Activated T-cell treated with anti-CD3 and anti-CD28 coated beads, Interleukin-2, amount 50 U/mL, for 4 hours (primary cell): ENCODE data around the gene MINDY1. TPM values are rescaled to one million over a fixed set of nuclear protein-coding genes. Genes with fewer than 3 reads are reported as not detected.
A peak's percentile ranks its signal among the peaks of the same experiment; 100 is the strongest.

Experiments
- ATAC-seq, 2 donors: fragments of 200-7000 bp; cut with Tn5 transposase; one replicate each; pipeline ENCODE4 v1.10.0; 2021
- DNase-seq: peaks from one replicate; pipeline ENCODE4 v3.0.0-alpha.2; 2020
- H3K27me3 Mint-ChIP-seq: one replicate; pipeline ENCODE4 v1.8.0; 2021; ENCODE audit warnings: low read depth, mixed read lengths
- H3K36me3 Mint-ChIP-seq: one replicate; pipeline ENCODE4 v1.8.0; 2022; ENCODE audit warnings: mixed read lengths; ENCODE audit not compliant: insufficient read depth
- H3K4me1 Mint-ChIP-seq: one replicate; pipeline ENCODE4 v1.8.0; 2021; ENCODE audit warnings: low read depth, mixed read lengths
- H3K4me3 Mint-ChIP-seq: one replicate; pipeline ENCODE4 v1.8.0; 2021; ENCODE audit warnings: mild to moderate bottlenecking, moderate library complexity, mixed read lengths
- H3K9me3 Mint-ChIP-seq: one replicate; pipeline ENCODE4 v1.8.0; 2021; ENCODE audit warnings: mixed read lengths
- total RNA-seq, 3 donors: library from RNA; stranded (reverse); gene quantifications; one replicate each; pipeline ENCODE4 v1.2.1, GENCODE V29; 2021

MINDY1 gene, protein sequence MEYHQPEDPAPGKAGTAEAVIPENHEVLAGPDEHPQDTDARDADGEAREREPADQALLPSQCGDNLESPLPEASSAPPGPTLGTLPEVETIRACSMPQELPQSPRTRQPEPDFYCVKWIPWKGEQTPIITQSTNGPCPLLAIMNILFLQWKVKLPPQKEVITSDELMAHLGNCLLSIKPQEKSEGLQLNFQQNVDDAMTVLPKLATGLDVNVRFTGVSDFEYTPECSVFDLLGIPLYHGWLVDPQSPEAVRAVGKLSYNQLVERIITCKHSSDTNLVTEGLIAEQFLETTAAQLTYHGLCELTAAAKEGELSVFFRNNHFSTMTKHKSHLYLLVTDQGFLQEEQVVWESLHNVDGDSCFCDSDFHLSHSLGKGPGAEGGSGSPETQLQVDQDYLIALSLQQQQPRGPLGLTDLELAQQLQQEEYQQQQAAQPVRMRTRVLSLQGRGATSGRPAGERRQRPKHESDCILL
- total RNA-seq: 1 to 10 TPM; 5.0 to 7.0 (median 6.5) TPM

DNA sequence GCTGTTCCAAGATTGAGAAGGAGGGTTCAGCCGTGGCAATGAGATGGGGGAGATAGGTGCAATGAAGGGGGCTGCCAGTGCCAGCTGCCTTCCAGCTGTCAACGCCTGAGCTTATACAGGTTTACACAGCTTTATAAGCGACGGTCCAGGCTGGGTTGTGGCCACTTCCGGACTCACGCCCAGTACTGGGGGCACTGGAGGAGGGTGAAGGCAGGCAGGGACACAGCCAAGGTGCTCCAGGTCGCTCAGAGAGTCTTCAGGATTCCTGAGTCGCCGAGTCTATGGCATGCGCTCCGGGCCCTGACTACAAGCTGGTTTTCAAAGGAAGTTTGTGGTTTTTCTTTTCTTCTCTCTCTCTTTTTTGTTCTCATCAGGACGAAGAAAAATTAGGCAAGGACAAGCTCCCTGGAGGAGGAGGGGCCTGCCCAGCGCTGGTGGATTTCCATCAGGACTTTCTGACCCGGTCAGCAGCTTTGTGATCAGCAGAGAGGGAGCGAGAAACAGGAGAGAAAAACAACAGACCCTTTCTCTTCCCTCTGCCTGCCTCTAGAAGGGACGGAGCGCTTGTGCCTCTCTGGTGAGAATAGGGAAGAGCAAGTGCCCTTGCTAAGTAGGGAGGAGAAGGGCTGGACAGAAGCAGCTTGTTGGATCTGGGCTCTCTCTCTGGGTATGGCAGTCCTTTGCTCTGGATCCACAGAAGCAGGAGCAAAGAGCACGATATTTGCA lies at the start of gene MINDY1:
TSS of gene MINDY1 (minus strand) at position 576 of the 726 bp plus-strand sequence. CDS start 4,285 bp downstream, outside the sequence.
- ATAC-seq: peak; percentile 18 to 39

DNA sequence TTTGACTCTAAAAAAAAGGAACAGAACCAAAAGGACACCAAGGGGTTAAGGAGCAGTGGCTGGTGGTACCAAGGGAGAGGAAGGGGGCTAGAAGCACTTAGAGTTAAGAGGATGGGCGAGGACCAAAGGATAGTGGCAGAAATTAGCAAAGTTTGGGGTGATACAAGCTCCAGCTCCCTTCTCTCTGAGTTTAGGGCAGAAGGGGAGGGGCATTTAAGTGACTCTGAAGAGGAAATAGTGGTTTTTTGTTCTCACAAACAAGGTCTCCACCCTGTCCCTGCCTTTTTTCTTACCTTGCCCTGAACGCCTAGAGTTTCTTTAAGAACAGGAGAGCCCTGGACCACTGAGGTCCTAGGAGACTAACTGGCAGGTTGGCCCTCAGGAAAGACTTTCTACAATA lies 49.4 kb upstream of the MINDY1 start:
- ATAC-seq (peak in 1 of 2 donors; percentile 19), DNase-seq (no peak)
- Mint-ChIP-seq H3K36me3 (peaks cover 45% of the 10 kb centered on the region), H3K27me3 (no peaks in the 10 kb centered on the region), H3K4me3 (peak overlapping the region; percentile 99), H3K4me1 (peaks cover 71% of the 10 kb centered on the region), H3K9me3 (no peaks in the 10 kb centered on the region)

More for the DNA sequence above, at the start of gene MINDY1:
- Mint-ChIP-seq H3K36me3 (peaks cover 7% of the 10 kb centered on the region), H3K27me3 (no peaks in the 10 kb centered on the region), H3K9me3 (no peaks in the 10 kb centered on the region), H3K4me1 (peaks cover 85% of the 10 kb centered on the region), H3K4me3 (peak within 1 kb of the TSS; percentile 98)
- DNase-seq: no peak

DNA sequence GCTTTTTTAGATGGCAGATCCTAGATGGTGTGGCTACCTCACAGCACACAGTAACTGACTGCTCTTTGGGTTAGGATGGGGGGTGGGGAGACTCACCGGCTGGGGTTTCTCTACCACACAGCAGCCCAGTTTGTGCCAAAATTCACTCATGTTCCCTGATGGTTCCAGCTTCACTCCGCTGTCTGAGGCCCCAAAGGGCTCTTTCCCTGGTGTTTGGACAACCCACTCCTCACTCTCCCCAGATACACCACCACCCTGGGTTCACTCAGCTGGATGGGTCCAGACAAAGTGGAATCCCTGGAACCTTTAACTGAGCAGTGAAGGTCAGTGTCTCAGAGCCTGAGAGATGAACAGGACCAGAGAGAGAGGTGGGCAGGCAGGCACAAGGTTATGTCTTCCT lies 48.9 kb upstream of the MINDY1 start:
- Mint-ChIP-seq H3K27me3 (no peaks in the 10 kb centered on the region), H3K4me3 (peak overlapping the region; percentile 99)

DNA sequence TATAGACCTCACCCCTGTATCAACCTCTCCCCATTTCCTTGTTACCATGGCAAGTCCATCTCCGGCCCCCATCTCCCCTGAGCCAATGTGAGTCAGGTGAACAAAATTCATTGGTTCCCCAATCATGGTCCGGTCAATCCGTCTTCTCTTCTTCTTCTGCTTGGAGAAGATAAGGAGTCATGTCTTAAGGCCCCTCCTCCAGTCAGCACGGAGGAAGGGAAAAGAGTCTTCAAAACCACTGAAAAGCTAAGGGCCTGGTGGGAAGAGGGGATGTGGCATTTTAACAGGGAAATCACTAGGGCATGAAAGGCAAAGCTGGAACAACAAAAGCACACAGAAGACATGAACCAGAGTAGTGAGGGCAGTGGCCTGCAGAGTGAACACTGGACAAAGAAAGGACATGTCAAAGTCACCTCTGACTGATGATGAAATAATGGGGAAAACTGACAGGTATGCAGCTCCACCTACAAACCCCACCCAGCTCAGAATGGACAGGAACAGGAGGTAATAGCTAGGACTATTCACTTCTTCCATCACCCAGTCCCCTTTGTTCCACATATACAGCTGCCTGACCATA lies 48.4 kb upstream of the MINDY1 start:
- H3K4me1 Mint-ChIP-seq: peaks cover 65% of the 10 kb centered on the region
- no peak for ATAC-seq
- DNase-seq: no peak
- H3K36me3 Mint-ChIP-seq: peaks cover 48% of the 10 kb centered on the region
- peak overlapping the region; percentile 99 for H3K4me3 Mint-ChIP-seq
- H3K9me3 Mint-ChIP-seq: no peaks in the 10 kb centered on the region
- H3K27me3 Mint-ChIP-seq: no peaks in the 10 kb centered on the region

More for the DNA sequence above, 48.9 kb upstream of the MINDY1 start:
- DNase-seq: no peak
- Mint-ChIP-seq H3K9me3 (no peaks in the 10 kb centered on the region), H3K36me3 (peaks cover 48% of the 10 kb centered on the region), H3K4me1 (peaks cover 70% of the 10 kb centered on the region)
- no peak for ATAC-seq

DNA sequence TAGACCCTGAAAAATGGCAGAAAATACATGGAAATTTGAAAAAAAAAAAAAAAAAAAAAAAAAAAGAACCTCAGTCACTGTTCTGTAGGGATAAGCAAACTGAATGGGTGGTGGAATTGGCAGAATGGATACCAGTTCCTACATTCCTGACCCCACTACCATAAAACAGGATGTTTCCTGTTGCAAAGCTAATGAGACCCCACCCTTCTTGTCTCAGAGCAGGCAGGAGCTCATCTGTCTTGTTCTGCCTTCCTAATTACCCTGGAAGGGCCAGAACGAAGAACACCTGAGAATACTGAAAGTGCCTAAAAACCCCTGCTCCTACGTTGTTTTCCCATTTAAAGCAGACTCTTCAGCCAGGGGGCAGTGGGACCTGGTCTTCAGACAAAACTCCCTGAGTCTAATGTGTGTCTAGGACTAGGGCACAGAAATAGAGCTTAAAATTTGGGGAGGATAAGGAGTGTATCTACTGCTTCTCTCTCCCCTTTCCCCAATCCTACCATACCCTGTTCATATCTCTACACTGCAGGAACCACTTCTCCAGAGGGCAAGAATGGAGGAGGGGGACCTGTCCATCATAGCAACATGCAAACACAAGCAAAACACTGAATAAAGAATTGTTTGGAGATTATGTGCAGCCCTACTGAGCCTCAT lies 44.8 kb upstream of the MINDY1 start:
- Mint-ChIP-seq H3K4me3 (no peak overlapping the region), H3K4me1 (peaks cover 69% of the 10 kb centered on the region), H3K9me3 (no peaks in the 10 kb centered on the region), H3K27me3 (no peaks in the 10 kb centered on the region), H3K36me3 (peaks cover 34% of the 10 kb centered on the region)
- no peak for DNase-seq
- no peak for ATAC-seq

DNA sequence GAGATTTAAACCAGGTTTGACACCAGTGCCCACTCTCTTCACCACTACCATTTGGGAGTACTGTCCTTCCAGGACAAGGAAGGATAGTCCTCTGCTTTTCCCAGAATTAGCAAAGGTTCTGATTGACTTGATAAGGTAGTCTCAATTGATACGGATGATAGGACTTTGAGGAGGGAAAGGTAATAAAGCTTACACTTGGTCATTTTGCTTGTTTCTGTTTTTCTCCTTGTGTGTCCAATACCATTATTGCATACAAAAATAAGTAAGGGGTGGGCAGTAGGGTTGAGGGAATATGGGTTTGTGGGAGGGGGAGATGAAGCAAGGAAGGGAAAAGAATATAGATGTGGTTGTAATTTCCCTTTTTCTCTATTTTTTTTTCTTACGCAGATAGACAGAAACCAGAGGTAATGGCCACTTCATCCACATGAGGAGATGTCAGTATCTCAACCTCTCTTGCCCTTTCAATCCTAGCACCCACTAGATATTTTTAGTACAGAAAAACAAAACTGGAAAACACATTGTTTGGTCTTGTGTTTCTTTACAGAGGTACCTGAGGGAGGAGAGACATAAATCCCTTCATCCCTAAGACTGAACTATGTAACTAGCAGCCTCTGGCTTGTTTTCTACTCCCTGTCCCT lies 43.5 kb upstream of the MINDY1 start:
- H3K27me3 Mint-ChIP-seq: no peaks in the 10 kb centered on the region
- H3K36me3 Mint-ChIP-seq: peaks cover 23% of the 10 kb centered on the region
- ATAC-seq (no peak), DNase-seq (no peak)
- H3K4me3 Mint-ChIP-seq: no peak overlapping the region
- no peaks in the 10 kb centered on the region for H3K9me3 Mint-ChIP-seq
- H3K4me1 Mint-ChIP-seq: peaks cover 64% of the 10 kb centered on the region

DNA sequence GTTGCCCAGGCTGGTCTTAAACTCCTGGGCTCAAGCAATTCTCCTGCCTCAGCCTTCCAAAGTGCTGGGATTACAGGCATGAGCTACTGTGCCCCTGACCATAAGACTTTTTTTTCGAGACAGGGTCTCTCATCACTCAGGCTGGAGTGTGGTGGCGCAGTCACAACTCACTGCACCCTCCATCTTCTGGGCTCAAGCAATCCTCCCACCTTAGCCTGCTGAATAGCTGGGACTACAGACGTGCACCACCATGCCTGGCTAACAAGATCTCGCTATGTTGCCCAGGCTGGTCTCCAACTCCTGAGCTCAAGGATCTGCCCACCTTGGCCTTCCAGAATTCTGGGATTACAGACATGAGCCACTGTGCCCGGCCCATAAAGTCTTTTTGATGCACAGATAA lies 42.8 kb upstream of the MINDY1 start:
- peaks cover 57% of the 10 kb centered on the region for H3K4me1 Mint-ChIP-seq
- DNase-seq (no peak), ATAC-seq (no peak)
- H3K36me3 Mint-ChIP-seq: peaks cover 17% of the 10 kb centered on the region
- no peaks in the 10 kb centered on the region for H3K9me3 Mint-ChIP-seq
- peak overlapping the region; percentile 8 for H3K4me3 Mint-ChIP-seq
- H3K27me3 Mint-ChIP-seq: no peaks in the 10 kb centered on the region

DNA sequence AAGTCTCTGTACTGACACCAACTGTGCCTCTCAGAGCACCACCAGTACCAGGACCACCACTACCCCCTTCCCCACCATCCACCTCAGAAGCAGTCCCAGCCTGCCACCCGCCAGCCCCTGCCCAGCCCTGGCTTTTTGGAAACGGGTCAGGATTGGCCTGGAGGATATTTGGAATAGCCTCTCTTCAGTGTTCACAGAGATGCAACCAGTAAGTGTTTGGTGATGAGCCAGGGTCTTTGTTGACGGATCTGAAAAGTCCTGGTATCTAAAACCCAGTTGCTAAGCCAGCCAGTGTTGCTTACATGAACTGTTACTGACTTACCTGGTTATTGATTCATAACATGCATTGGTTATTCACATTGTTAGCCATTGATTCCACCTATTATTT lies 41.9 kb upstream of the MINDY1 start:
- peaks cover 53% of the 10 kb centered on the region for H3K4me1 Mint-ChIP-seq
- H3K9me3 Mint-ChIP-seq: no peaks in the 10 kb centered on the region

DNA sequence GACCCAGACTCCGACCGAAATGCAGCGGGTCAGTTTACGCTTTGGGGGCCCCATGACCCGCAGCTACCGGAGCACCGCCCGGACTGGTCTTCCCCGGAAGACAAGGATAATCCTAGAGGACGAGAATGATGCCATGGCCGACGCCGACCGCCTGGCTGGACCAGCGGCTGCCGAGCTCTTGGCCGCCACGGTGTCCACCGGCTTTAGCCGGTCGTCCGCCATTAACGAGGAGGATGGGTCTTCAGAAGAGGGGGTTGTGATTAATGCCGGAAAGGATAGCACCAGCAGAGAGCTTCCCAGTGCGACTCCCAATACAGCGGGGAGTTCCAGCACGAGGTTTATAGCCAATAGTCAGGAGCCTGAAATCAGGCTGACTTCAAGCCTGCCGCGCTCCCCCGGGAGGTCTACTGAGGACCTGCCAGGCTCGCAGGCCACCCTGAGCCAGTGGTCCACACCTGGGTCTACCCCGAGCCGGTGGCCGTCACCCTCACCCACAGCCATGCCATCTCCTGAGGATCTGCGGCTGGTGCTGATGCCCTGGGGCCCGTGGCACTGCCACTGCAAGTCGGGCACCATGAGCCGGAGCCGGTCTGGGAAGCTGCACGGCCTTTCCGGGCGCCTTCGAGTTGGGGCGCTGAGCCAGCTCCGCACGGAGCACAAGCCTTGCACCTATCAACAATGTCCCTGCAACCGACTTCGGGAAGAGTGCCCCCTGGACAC lies 41.4 kb upstream of the MINDY1 start:
- peak; percentile 40 for DNase-seq
- peaks cover 14% of the 10 kb centered on the region for H3K36me3 Mint-ChIP-seq
- ATAC-seq: peak; percentile 67 to 72
- peak overlapping the region; percentile 87 for H3K4me3 Mint-ChIP-seq
- no peaks in the 10 kb centered on the region for H3K9me3 Mint-ChIP-seq
- peaks cover 53% of the 10 kb centered on the region for H3K4me1 Mint-ChIP-seq
- H3K27me3 Mint-ChIP-seq: no peaks in the 10 kb centered on the region

More for the DNA sequence above, 41.9 kb upstream of the MINDY1 start:
- ATAC-seq (no peak), DNase-seq (no peak)
- H3K4me3 Mint-ChIP-seq: peak overlapping the region; percentile 87
- H3K27me3 Mint-ChIP-seq: no peaks in the 10 kb centered on the region
- peaks cover 12% of the 10 kb centered on the region for H3K36me3 Mint-ChIP-seq

DNA sequence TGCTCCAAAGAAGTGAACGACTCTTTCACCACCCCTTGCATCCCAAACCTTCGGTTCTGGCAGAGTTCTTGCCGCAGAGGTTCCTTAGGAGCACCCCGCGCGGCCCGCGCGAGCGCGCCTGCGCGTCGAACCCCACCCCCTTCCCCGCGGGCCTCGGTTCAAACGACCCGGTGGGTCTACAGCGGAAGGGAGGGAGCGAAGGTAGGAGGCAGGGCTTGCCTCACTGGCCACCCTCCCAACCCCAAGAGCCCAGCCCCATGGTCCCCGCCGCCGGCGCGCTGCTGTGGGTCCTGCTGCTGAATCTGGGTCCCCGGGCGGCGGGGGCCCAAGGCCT lies 40.9 kb upstream of the MINDY1 start, which contains the start of gene C1orf56:
TSS of gene C1orf56 (plus strand) at position 161 of the 334 bp plus-strand sequence. CDS start at position 258, 97 bp downstream.
- Mint-ChIP-seq H3K36me3 (peaks cover 12% of the 10 kb centered on the region), H3K4me3 (peak within 1 kb of the TSS; percentile 87), H3K4me1 (peaks cover 54% of the 10 kb centered on the region), H3K9me3 (no peaks in the 10 kb centered on the region), H3K27me3 (no peaks in the 10 kb centered on the region)
- peak; percentile 38 for DNase-seq
- peak; percentile 80 to 86 for ATAC-seq

DNA sequence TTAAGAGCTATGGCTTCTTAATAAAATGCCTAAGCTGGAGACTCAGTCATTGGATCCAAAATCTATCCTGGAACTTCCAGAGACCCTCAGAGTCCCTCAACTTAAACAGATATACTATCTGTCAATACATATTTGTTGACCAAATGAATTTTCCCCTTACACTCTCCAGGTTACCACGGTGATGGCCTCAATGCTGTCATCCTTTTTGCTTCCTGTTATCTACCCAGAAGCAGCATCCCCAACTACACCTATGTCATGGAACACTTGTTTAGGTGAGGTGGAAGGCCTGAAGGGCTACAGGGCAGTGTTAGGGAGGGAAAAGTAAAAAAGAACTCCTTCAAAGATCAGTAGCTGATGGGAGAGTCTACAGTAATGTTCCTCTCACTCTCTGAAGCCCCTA lies 36.5 kb upstream of the MINDY1 start:
- Mint-ChIP-seq H3K4me3 (no peak overlapping the region), H3K9me3 (no peaks in the 10 kb centered on the region), H3K36me3 (peaks cover 1% of the 10 kb centered on the region), H3K4me1 (peaks cover 34% of the 10 kb centered on the region), H3K27me3 (no peaks in the 10 kb centered on the region)
- no peak for DNase-seq
- ATAC-seq: no peak

DNA sequence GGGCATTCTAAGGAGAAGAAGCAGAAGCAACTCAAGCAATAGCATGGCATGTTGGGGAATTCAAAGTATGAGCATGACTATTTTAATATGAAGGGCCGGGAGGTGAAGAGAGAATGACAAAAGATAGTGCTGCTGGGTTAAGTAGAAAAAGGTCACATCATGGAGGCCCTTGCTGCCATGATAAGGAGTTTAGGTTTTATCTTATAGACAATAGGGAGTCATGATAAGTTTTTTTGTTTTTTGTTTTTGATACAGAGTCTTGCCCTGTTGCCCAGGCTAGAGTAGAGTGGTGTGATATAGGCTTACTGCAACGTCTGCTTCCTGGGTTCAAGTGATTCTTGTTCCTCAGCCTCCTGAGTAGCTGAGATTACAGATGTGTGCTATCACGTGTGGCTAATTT lies 32.8 kb upstream of the MINDY1 start:
- H3K36me3 Mint-ChIP-seq: peaks cover 12% of the 10 kb centered on the region

DNA sequence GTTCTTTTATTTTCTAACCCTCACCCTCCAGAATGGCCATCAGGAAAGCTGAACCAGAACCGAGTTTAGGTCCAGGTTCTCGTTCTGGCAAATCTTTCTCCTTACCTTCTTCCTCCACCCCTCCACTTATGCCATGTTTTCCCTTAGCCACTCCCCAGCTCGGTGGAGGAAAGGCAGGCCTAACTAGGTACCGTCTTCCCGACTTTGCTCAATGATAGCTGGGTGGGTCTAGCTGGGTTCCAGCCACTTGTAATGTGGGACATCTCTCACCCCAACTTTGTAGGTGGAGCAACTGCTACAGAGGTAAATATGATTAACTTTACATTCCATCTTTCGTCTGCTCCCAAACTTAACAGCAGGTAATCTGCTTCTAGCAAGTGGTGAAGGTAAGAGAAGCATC lies 30.3 kb upstream of the MINDY1 start:
- peaks cover 18% of the 10 kb centered on the region for H3K36me3 Mint-ChIP-seq
- H3K4me3 Mint-ChIP-seq: no peak overlapping the region
- no peaks in the 10 kb centered on the region for H3K27me3 Mint-ChIP-seq
- DNase-seq (no peak), ATAC-seq (no peak)
- no peaks in the 10 kb centered on the region for H3K9me3 Mint-ChIP-seq
- peaks cover 11% of the 10 kb centered on the region for H3K4me1 Mint-ChIP-seq

More for the DNA sequence above, 32.8 kb upstream of the MINDY1 start:
- Mint-ChIP-seq H3K4me1 (peaks cover 22% of the 10 kb centered on the region), H3K27me3 (no peaks in the 10 kb centered on the region), H3K9me3 (no peaks in the 10 kb centered on the region), H3K4me3 (no peak overlapping the region)
- DNase-seq (no peak), ATAC-seq (no peak)
